Lung (tissue), 12 donors: Measurements from ENCODE around the gene LRRC10. TPM values are rescaled to one million over a fixed set of nuclear protein-coding genes. Genes with fewer than 3 reads are reported as not detected.

Experiments
- ATAC-seq: fragments of 200-7000 bp; cut with Tn5 transposase; one replicate; pipeline ENCODE4 v1.9.1; 2020; ENCODE audit warnings: moderate number of reproducible peaks; ENCODE audit not compliant: insufficient read depth, low FRiP score
- DNase-seq, 3 donors: peaks; one replicate each; pipeline ENCODE4 v3.0.0-alpha.2; 2013 to 2017
- H3K27ac ChIP-seq, 2 donors: one replicate each; pipeline ENCODE4 v1.5.1; 2013; ENCODE audit warnings: mild to moderate bottlenecking in 2 of 2, moderate library complexity in 2 of 2, control low read depth in 1 of 2, inconsistent platforms in 1 of 2, low read depth in 1 of 2, low read length in 1 of 2
- H3K27me3 ChIP-seq, 3 donors: one replicate each; pipeline ENCODE4 v1.5.1; 2013; ENCODE audit warnings: low read length in 2 of 3; ENCODE audit not compliant: control insufficient read depth in 3 of 3, insufficient read depth in 3 of 3
- H3K36me3 ChIP-seq, 4 donors: one replicate each; pipeline ENCODE4 v1.5.1; 2013; ENCODE audit warnings: low read length in 4 of 4, mild to moderate bottlenecking in 1 of 4, moderate library complexity in 1 of 4; ENCODE audit not compliant: control insufficient read depth in 4 of 4, insufficient read depth in 4 of 4
- H3K4me1 ChIP-seq, 5 donors: one replicate each; pipeline ENCODE4 v1.5.1; 2013; ENCODE audit warnings: low read length in 5 of 5, mild to moderate bottlenecking in 2 of 5, moderate library complexity in 1 of 5; ENCODE audit not compliant: control insufficient read depth in 5 of 5, insufficient read depth in 5 of 5
- H3K4me3 ChIP-seq: one replicate; pipeline ENCODE4 v1.5.1; 2013; ENCODE audit warnings: mild to moderate bottlenecking, control low read depth, moderate library complexity
- H3K9ac ChIP-seq, 2 donors: one replicate each; pipeline ENCODE4 v1.5.1; 2013; ENCODE audit warnings: low read length in 2 of 2, control low read depth in 1 of 2; ENCODE audit not compliant: insufficient read depth in 1 of 2
- H3K9me3 ChIP-seq, 4 donors: one replicate each; pipeline ENCODE4 v1.5.1; 2013; ENCODE audit warnings: low read length in 3 of 4, mild to moderate bottlenecking in 1 of 4, moderate library complexity in 1 of 4; ENCODE audit not compliant: control insufficient read depth in 4 of 4, insufficient read depth in 3 of 4
- CTCF ChIP-seq: IDR thresholded peaks from 2 replicates; pipeline ENCODE4 v1.5.1; 2012; ENCODE audit warnings: mild to moderate bottlenecking; ENCODE audit errors: control extremely low read depth, extremely low read depth
- WGBS, 2 donors: extraction: QIAGEN DNeasy Blood & Tissue Kit; methylation state at CpG; one replicate each; pipeline ENCODE4 v1.1.7; 2013; 5-methylcytosine and 5-hydroxymethylcytosine counted together
- polyA plus RNA-seq, 2 donors: library from polyadenylated mRNA; stranded (reverse); fragments of 200-250 nt; gene quantifications; one replicate each; pipeline ENCODE4 v1.2.1, GENCODE V29; 2013
- total RNA-seq, 2 donors: library from RNA; depleted of rRNA in 1 of 2; stranded (reverse); fragments of >200 nt in 1 of 2; gene quantifications; one replicate each; pipeline ENCODE4 v1.2.1, GENCODE V29; 2014 to 2021
- donor health status: control.
- donor health status: control.
- donor health status: Bipolar disorder and iron deficiency.
- donor health status: healthy.
- donor health status: DM: yes; HTN: yes; CAD: no.

LRRC10 gene
- total and polyA plus RNA-seq, 4 donors = 0.40 TPM; not detected in 3

- Histone ChIP-seq H3K36me3 (no peaks in the 10 kb centered on the region), H3K27me3 (no peaks in the 10 kb centered on the region), H3K4me1 (peaks cover 0 to 4% (median 3%) of the 10 kb centered on the region in 5 donors), H3K4me3 (no peak overlapping the region), H3K27ac (peak overlapping the region in 1 of 2 donors; percentile 63), H3K9ac (no peak overlapping the region), H3K9me3 (peaks cover 0 to 3% (median 0%) of the 10 kb centered on the region in 4 donors)
- WGBS, 2 donors = 67 to 72% methylated on average over 9 of the region's 9 CpGs
- no peak for TF ChIP-seq CTCF
- ATAC-seq = no peak
- no peak for DNase-seq
Measured at GRCh38 chr12:69657376-69658137, 46.9 kb upstream of the LRRC10 start.

- H3K27ac ChIP-seq = peak overlapping the region in 1 of 2 donors; percentile 51
- peaks cover 0 to 3% (median 0%) of the 10 kb centered on the region in 4 donors for H3K9me3 ChIP-seq
- 64 to 84% methylated on average over 11 of the region's 11 CpGs for WGBS, 2 donors
- H3K4me1 ChIP-seq = peaks cover 0 to 4% (median 3%) of the 10 kb centered on the region in 5 donors
- H3K9ac ChIP-seq = no peak overlapping the region
- no peak for TF ChIP-seq CTCF
- no peak overlapping the region for H3K4me3 ChIP-seq
- peak; percentile 48 for ATAC-seq
- H3K36me3 ChIP-seq = no peaks in the 10 kb centered on the region
- H3K27me3 ChIP-seq = no peaks in the 10 kb centered on the region
- peak in 2 of 3 donors; percentile 44 to 63 for DNase-seq
Measured at GRCh38 chr12:69655616-69656340, 45.1 kb upstream of the LRRC10 start.

- 79 to 92% methylated on average over 8 of the region's 8 CpGs for WGBS, 2 donors
- ATAC-seq = no peak
- TF ChIP-seq CTCF = no peak
Measured at GRCh38 chr12:69653703-69654102, 43.0 kb upstream of the LRRC10 start.

More at GRCh38 chr12:69653703-69654102, 43.0 kb upstream of the LRRC10 start:
- no peak overlapping the region for H3K4me3 ChIP-seq
- H3K36me3 ChIP-seq = no peaks in the 10 kb centered on the region
- no peak overlapping the region for H3K27ac ChIP-seq
- peaks cover 0 to 3% (median 0%) of the 10 kb centered on the region in 4 donors for H3K9me3 ChIP-seq
- DNase-seq = no peak
- H3K27me3 ChIP-seq = no peaks in the 10 kb centered on the region
- H3K9ac ChIP-seq = no peak overlapping the region
- H3K4me1 ChIP-seq = peaks cover 0 to 4% (median 3%) of the 10 kb centered on the region in 5 donors
